GM10847 (cell line): ENCODE data around the gene BRICD5.
A peak's percentile ranks its signal among the peaks of the same experiment; 100 is the strongest.

Experiments
- POLR2A ChIP-seq: IDR thresholded peaks from 2 replicates; pipeline ENCODE4 v1.6.1; 2011; ENCODE audit not compliant: insufficient read length; ENCODE audit errors: extremely low read depth

The BRICD5 gene

DNA sequence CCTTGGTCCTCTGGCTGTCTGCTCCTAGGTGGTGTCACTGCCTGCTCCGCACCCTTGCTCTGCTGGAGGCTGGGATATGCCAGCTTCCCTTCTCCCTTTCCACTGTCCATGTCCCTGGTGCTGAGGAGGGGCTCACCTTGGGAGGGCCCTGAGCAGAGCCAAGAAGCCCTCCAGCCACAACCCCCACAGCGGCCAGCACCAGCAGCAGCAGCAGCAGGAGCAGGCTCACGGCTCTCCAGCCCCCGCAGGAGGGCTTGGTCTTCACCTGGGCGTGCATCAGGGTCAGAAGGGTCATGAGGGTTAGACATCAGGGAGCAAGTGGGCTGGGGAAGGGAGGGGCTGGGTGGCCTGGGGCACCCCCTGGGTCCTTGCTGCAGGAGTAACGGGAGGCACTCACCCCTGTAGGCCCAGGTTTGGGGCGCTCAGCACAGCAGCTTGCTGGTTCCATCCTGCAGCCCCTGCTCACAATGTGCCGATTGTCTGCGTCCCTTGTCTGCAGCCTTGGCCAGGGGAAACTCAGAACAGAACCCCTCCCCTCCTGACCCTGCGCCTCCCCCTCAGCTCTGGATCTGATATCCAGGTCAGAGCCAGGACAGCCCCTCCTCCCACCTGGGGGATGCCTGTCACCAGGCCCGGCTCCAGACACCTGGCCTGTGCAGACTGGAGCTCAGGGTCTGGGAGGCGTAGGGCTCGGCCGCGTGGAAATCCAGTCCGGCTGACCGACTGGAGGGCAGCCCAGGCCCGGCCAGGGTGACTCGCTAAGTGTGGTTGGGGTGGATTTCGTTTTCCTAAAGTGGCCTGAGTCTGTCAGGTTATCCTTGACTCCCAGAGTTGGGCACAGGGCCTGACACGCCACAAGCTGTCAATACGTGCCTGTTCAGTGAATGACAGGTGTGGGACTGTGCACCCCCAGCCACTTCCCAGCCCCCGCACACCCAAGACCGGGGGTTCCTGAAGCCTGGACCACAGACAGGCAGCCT lies at the start of gene BRICD5:
TSS of gene BRICD5 (minus strand) at position 478 of the 980 bp plus-strand sequence. CDS start at position 448, 30 bp downstream.
- no peak for TF ChIP-seq POLR2A

DNA sequence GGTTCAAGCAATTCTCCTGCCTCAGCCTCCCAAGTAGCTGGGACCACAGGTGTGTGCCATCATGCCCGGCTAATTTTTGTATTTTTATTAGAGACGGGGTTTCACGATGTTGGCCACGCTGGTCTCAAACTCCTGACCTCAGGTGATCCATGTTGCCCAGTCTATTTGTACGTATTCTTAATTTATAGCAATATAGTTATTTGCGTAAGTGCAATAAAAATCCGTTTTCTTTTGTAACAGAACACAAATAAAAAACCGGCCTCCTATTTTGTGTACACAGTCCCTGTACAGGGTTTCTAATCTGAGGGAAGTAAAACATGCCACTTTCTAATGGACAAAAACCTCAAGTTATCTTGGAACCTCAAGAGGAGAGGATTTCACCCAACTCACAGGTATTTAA lies 49.6 kb upstream of the BRICD5 start:
- no peak for TF ChIP-seq POLR2A

GRCh38 chr16:2257726-2258125 lies 47.1 kb upstream of the BRICD5 start:
- TF ChIP-seq POLR2A, result no peak

DNA sequence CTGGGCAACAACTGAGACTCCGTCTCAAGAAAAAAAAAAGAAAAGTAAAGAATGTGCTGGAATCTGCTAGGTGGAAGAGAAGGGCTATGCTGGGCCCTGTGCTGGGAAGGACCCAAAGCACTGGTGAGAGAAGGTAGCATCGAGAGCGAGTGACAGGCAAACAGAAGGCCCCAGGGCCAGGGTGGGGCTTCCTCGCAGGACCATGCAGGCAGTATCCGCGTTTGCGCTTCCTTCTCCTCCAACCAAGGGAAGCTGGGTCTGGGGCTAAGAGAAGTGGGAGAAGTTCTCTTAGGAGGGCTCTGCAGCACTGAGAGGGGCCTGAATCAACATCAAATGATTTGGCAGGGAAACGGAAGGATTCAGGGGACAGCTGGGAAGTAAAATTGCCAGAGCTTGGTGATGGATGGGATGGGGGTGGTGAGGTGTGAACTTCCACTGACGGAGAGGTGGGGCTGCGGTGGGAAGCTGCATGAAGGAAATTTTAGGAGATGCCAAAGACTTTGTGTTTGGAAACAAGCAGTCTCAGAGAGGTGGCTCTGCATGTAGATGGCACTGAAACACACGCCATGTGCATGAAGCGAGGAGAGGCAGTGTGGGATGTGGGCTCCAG lies 46.0 kb upstream of the BRICD5 start:
- TF ChIP-seq POLR2A, result no peak

DNA sequence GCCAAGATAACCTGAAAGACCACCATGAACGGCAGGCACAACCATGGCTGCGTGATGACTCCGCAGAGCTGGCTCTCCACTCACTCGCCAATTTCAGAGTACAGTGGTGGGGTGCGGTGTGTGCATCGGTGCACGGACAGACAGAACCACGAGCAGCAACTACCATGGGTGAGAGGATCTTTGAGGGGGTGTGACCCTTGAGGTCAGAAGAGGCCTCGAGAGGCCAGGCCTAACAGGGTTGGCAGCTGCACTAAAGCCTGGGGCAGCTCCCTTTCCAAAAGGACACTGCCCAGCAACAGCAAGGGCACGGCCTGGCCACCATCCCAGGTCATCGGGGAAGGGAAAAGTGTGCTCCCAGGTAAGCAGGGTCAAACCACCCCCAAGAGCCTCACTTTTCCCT lies 42.6 kb upstream of the BRICD5 start:
- TF ChIP-seq POLR2A, result no peak

DNA sequence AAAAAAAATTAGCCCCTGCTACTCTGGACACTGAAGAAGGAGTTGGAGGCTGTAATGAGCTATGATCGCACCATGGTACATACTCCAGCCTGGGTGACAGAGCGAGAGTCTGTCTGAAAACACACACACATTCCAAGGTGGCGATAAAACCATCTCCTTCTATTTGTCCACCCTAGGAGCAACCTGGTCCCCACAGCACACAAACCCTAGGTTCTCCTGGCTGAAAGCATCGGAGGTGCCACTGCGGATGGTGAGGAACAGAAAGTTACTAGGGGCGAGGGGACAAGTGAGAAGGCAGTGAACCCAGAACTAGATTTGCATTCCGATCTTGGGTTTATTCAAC lies 42.1 kb upstream of the BRICD5 start:
- no peak for TF ChIP-seq POLR2A

DNA sequence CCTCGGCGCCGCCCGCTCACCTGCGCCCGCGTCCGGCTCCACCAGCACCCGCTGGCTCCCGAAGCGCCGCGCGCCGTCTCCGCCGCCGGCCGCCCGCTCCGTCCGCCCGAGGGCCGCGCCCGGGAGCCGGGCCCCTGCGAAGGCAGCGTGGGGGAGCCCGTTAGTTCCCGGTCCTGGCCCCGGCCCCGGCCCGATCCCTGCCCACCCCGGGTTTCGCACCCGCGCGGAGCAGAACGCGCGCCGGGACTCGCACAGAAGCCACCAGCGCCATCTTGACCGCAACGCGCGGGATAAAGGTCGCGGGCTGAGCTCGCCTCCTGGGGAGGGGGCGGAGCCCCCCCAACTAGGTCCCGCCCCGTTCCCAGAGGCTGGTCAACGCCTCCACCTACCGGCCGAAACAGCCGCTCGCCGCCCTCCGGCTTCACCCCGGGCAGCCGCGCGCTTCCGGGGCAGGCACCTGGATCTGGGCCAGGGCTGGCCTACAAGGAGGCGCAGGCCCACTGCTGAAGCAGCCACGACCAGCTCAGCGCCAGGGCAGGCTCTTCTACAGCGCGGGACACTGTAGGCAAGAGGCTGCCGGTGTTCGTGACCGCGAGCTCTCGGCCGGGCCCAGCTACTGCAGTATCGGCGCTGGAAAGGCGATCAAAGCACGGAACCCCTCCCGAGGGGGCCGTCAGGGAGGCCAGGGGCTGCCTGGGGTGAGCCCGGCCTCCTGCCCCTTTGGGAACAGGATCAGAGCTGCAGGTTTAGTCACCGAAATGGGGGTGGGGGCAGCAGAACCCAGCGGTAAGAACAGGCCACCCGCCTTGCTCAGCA lies 40.8 kb upstream of the BRICD5 start, which contains the start of gene ECI1:
TSS of gene ECI1 (minus strand) at position 292 of the 816 bp plus-strand sequence. CDS start at position 271, 21 bp downstream.
- TF ChIP-seq POLR2A, result peak; percentile 79

- no peak for TF ChIP-seq POLR2A
Measured at GRCh38 chr16:2250652-2251295, 40.1 kb upstream of the BRICD5 start.

DNA sequence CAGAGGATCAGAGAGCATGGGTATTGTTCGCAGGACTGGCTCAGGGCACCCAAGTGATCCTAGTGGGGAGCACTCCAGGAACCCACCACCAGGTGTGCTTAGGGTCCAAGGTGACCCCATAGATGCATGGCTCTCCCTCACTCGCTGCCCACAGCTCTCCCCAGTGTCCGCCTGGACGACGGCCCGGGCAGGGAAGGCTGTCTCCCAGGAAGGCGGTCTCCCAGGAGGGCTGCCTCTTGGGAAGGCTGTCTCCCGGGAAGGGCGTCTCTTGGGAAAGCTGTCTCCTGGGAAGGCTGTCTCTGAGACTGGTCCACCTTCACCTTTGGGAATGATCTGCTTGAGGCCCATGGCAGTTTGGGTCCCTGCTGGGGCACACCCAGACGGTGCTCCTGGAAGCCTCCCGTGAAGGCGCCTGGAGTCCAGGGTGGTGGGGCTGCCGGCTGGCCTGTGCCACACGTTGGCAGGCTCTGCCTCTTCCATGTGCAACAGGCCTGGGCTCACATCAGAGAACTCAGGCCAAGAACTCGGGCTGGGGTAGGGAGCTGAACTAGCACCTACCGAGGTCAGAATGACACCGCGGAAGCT lies 35.7 kb upstream of the BRICD5 start:
- no peak for TF ChIP-seq POLR2A

DNA sequence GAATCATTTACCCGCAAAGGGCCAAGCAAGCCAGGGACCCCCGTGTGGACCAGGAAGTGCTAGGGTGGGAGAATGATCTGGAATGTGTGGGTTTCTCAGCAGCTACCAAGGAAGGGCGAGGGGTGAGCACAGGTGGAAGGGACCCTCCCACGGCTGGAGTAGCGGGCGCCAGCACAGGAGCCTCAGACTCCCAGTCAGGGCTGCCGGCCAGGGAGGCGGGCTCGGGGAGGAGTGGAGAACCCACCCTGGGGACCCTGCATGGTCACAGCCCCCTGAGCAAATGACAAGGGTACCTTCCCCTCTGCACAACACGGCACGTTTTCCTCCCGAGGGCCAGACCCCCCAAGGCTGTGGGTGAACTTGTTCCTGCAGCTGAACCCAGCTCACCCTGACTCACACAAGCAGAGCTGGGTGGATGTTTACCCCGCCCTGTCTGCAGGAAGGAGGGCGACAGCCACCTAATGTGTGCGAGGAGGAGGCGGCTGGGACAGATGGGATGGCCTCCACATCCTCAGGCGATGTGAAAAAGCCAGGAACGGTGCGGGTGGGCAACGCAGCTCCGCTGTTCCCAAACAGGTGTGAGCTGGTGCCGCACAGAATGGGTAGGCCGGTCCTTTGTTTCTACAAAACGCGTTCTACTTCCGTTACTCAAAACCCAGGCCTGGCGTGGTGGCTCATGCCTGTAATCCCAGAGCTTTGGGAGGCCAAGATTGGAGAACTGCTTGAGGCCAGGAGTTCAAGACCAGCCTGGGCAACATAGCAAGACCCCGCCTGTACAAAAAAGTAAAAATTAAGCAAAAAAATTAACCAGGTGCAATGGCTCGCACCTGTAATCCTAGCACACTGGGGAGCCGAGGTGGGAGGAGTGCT lies 34.5 kb upstream of the BRICD5 start:
- TF ChIP-seq POLR2A, result no peak

DNA sequence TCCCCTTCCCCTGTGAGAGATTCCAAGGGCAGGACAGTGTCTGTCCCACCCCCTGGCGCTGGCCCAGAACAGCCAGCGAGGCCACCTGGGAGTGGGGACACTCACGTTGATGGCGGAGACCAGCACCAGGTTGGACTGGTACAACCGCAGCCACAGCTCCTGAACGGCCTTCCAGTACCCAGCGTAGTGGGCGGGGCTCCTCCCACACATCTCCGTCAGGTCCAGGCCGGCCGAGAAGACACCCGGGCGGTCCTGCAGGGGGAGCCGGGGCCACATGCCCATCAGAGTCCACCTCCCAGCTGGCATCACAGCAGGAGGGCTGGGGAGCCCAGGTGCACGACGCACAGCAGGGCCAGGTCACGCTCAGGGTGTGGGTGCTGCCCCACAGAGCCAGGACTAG lies 33.6 kb upstream of the BRICD5 start:
- TF ChIP-seq POLR2A, result no peak

GRCh38 chr16:2243781-2244180 lies 33.1 kb upstream of the BRICD5 start:
- TF ChIP-seq POLR2A, result no peak

GRCh38 chr16:2243031-2243528 lies 32.4 kb upstream of the BRICD5 start:
- TF ChIP-seq POLR2A, result no peak
